HepG2 (cell line): ENCODE measurements around the gene TTC31. TPM values are rescaled to one million over a fixed set of nuclear protein-coding genes. Genes with fewer than 3 reads are reported as not detected.

Experiments used
- AHR ChIP-seq: IDR thresholded peaks from 2 replicates; pipeline ENCODE4 v1.6.1; 2018; ENCODE audit warnings: missing genetic modification reagents, missing compliant biosample characterization
- CEBPZ ChIP-seq: IDR thresholded peaks from 2 replicates; pipeline ENCODE4 v1.6.1; 2012; ENCODE audit warnings: low read length, improper control_type of control experiment
- PBX3 ChIP-seq: sonication (generic); formaldehyde crosslinking; IDR thresholded peaks from 2 replicates; pipeline ENCODE4 v1.8.1; 2023; ENCODE audit warnings: missing genetic modification reagents, inconsistent platforms, borderline replicate concordance
- THAP9 ChIP-seq: sonication (generic); formaldehyde crosslinking; IDR thresholded peaks from 2 replicates; pipeline ENCODE4; 2020; ENCODE audit warnings: missing genetic modification reagents, mild to moderate bottlenecking, borderline replicate concordance
- ZNF318 ChIP-seq: sonication (generic); formaldehyde crosslinking; IDR thresholded peaks from 2 replicates; pipeline ENCODE4 v1.4.0; 2020; ENCODE audit warnings: mild to moderate bottlenecking, missing genetic modification reagents
- ZNF496 ChIP-seq: sonication (generic); formaldehyde crosslinking; IDR thresholded peaks from 2 replicates; pipeline ENCODE4 v1.8.1; 2023; ENCODE audit warnings: mild to moderate bottlenecking, moderate library complexity, missing genetic modification reagents; ENCODE audit not compliant: insufficient replicate concordance
- ZNF576 ChIP-seq: sonication (generic); formaldehyde crosslinking; IDR thresholded peaks from 2 replicates; pipeline ENCODE4 v1.4.0; 2020; ENCODE audit warnings: mild to moderate bottlenecking, missing genetic modification reagents
- polyA plus RNA-seq, 8 experiments: library from polyadenylated mRNA; depleted of rRNA in 3 of 8; stranded (reverse) in 7 of 8; unstranded in 1 of 8; fragments of >200 nt; fragmentation: Illumina TruSeq in 4 of 8; extraction: Trizol in 4 of 8; gene quantifications; 2 replicates each; pipeline versions ENCODE4 v1.2.1 to v1.2.3, GENCODE V29; 2011 to 2016; ENCODE audit warnings: low read depth in 4 of 8, missing spikeins in 1 of 8, mixed read lengths in 1 of 8; ENCODE audit not compliant: insufficient read depth in 1 of 8
- total RNA-seq, 5 experiments: library from RNA; depleted of rRNA; stranded (reverse); fragments of >200 nt; fragmentation: Illumina TruSeq; extraction: Trizol; gene quantifications; 2 replicates each; pipeline ENCODE4 v1.2.3, GENCODE V29; 2016; ENCODE audit warnings: low read depth in 1 of 5

Gene TTC31
- total and polyA plus RNA-seq, 2 of the 13 experiments (the other 11 are each of a cell fraction or from before 2014, with no cell fraction given) = 28.3 to 39.5 TPM

- no peak for TF ChIP-seq CEBPZ
- no peak for TF ChIP-seq THAP9 (CRISPR knock-in tag)
- TF ChIP-seq ZNF496 (CRISPR knock-in tag) = no peak
- peak; percentile 15; the same call in 1 of the 2 replicates for TF ChIP-seq PBX3 (CRISPR knock-in tag)
- 0 out of 2 replicates have a peak, but pooled peaks have one; percentile 24 for TF ChIP-seq ZNF318 (CRISPR knock-in tag)
- TF ChIP-seq AHR (CRISPR knock-in tag) = no peak
- no peak for TF ChIP-seq ZNF576 (CRISPR knock-in tag)
Observed at GRCh38 chr2:74441170-74441689, 41.7 kb upstream of the TTC31 start (continued).
